ENCODE data around the gene PRR5. TPM values are rescaled to one million over a fixed set of nuclear protein-coding genes. Genes with fewer than 3 reads are reported as not detected.

Gene PRR5
- polyA plus RNA-seq, 3 donors: 16.8 to 96.4 (median 28.2) TPM

GRCh38 chr22:44685384-44686056, 16.5 kb upstream of the PRR5 start:
- no peak overlapping the region for H3K27ac ChIP-seq (ENCODE audit: low read depth, low read length)
- WGBS, 3 donors: 57 to 64% (median 60%) methylated on average over 11 of the region's 11 CpGs

GRCh38 chr22:44686873-44687600, 15.0 kb upstream of the PRR5 start:
- no peak overlapping the region for H3K27ac ChIP-seq (ENCODE audit: low read depth, low read length)
- WGBS, 3 donors: 45 to 75% (median 73%) methylated on average over 10 of the region's 10 CpGs

- WGBS, 3 donors: 66 to 89% (median 83%) methylated on average over 10 of the region's 10 CpGs
- no peak overlapping the region for H3K27ac ChIP-seq (ENCODE audit: low read depth, low read length)
Observed at GRCh38 chr22:44689173-44689572, 12.8 kb upstream of the PRR5 start.

GRCh38 chr22:44689915-44690524, 12.0 kb upstream of the PRR5 start:
- 77 to 87% (median 83%) methylated on average over 9 of the region's 9 CpGs for WGBS, 3 donors
- no peak overlapping the region for H3K27ac ChIP-seq (ENCODE audit: low read depth, low read length)

- 45 to 63% (median 62%) methylated on average over 24 of the region's 24 CpGs for WGBS, 3 donors
- no peak overlapping the region for H3K27ac ChIP-seq (ENCODE audit: low read depth, low read length)
Observed at GRCh38 chr22:44691796-44692661, 10.0 kb upstream of the PRR5 start.

GRCh38 chr22:44692662-44693007, 9.4 kb upstream of the PRR5 start:
- WGBS, 3 donors: 83 to 84% (median 84%) methylated on average over 11 of the region's 11 CpGs
- no peak overlapping the region for H3K27ac ChIP-seq (ENCODE audit: low read depth, low read length)

- WGBS, 3 donors: 87 to 96% (median 95%) methylated on average over 4 of the region's 4 CpGs
- no peak overlapping the region for H3K27ac ChIP-seq (ENCODE audit: low read depth, low read length)
Observed at GRCh38 chr22:44693145-44693544, 8.9 kb upstream of the PRR5 start.

- WGBS, 3 donors: 82 to 87% (median 87%) methylated on average over 9 of the region's 9 CpGs
- no peak overlapping the region for H3K27ac ChIP-seq (ENCODE audit: low read depth, low read length)
Observed at GRCh38 chr22:44693756-44694155, 8.2 kb upstream of the PRR5 start.

GRCh38 chr22:44697423-44698141, 4.4 kb upstream of the PRR5 start:
- WGBS, 3 donors: 25 to 31% (median 27%) methylated on average over 19 to 22 of the region's 22 CpGs
- no peak overlapping the region for H3K27ac ChIP-seq (ENCODE audit: low read depth, low read length)

- 49 to 75% (median 51%) methylated on average over 23 of the region's 23 CpGs for WGBS, 3 donors
- no peak overlapping the region for H3K27ac ChIP-seq (ENCODE audit: low read depth, low read length)
Observed at GRCh38 chr22:44698531-44699421, 3.2 kb upstream of the PRR5 start.

GRCh38 chr22:44700456-44700855, 1.5 kb upstream of the PRR5 start:
- 88% methylated on average over 6 of the region's 6 CpGs for WGBS, 3 donors
- H3K27ac ChIP-seq (ENCODE audit: low read depth, low read length): no peak overlapping the region

- 63 to 89% (median 74%) methylated on average over 5 of the region's 5 CpGs for WGBS, 3 donors
- H3K27ac ChIP-seq (ENCODE audit: low read depth, low read length): no peak overlapping the region
Observed at GRCh38 chr22:44701187-44701790, 715 bp upstream of the PRR5 start.

GRCh38 chr22:44702479-44703198, 635 bp downstream of the PRR5 start:
- H3K27ac ChIP-seq (ENCODE audit: low read depth, low read length): no peak overlapping the region
- WGBS, 3 donors: 2 to 3% (median 2%) methylated on average over 45 to 60 of the region's 60 CpGs

- H3K27ac ChIP-seq (ENCODE audit: low read depth, low read length): no peak overlapping the region
- WGBS, 3 donors: 36 to 51% (median 45%) methylated on average over 23 of the region's 23 CpGs
Observed at GRCh38 chr22:44703255-44703870, 1.4 kb downstream of the PRR5 start.

GRCh38 chr22:44704159-44705021, 2.4 kb downstream of the PRR5 start:
- 92 to 93% (median 92%) methylated on average over 16 of the region's 16 CpGs for WGBS, 3 donors
- H3K27ac ChIP-seq (ENCODE audit: low read depth, low read length): no peak overlapping the region

Measured in adipose tissue (tissue), 3 donors.